OCI-LY3 (cell line): ENCODE measurements around the gene PCLO.

Experiments used
- EZH2phosphoT487 ChIP-seq: fragments of 200-600 bp; shearing (Covaris generic); IDR thresholded peaks from 2 replicates; pipeline ENCODE4 v1.6.1; 2018; ENCODE audit warnings: antibody characterized with exemption, mixed run types, low read depth
- TF ChIP-seq, protein P1 (sequence below): fragments of 200-600, 300-600 bp; sonication (generic); IDR thresholded peaks from 2 replicates; pipeline ENCODE4 v1.5.1; 2014; ENCODE audit warnings: antibody characterized with exemption, low read length, low read depth

DNA sequence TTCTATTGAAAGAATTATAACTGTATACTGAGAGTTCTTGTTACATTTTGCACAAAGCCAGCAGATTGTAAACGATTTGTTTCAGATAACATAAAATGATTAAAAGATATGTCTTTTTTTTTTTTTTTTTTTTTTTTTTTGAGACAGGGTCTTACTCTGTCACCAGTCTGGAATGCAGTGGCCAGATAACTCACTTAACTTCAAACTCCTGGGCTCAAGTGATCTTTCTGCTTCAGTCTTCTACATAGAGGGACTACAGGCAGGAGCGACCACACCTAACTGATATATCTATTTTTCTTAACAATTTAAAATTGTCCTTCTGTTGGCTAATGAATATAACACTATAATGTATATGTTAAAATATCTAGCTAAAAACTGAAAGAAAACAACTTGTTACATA lies 401.9 kb downstream of the PCLO start:
- TF ChIP-seq, protein P1, sequence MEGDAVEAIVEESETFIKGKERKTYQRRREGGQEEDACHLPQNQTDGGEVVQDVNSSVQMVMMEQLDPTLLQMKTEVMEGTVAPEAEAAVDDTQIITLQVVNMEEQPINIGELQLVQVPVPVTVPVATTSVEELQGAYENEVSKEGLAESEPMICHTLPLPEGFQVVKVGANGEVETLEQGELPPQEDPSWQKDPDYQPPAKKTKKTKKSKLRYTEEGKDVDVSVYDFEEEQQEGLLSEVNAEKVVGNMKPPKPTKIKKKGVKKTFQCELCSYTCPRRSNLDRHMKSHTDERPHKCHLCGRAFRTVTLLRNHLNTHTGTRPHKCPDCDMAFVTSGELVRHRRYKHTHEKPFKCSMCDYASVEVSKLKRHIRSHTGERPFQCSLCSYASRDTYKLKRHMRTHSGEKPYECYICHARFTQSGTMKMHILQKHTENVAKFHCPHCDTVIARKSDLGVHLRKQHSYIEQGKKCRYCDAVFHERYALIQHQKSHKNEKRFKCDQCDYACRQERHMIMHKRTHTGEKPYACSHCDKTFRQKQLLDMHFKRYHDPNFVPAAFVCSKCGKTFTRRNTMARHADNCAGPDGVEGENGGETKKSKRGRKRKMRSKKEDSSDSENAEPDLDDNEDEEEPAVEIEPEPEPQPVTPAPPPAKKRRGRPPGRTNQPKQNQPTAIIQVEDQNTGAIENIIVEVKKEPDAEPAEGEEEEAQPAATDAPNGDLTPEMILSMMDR: no peak
- TF ChIP-seq EZH2phosphoT487: no peak
